ENCODE measurements around the gene GSTA2.
"Not testable (repeated sequence)": the region's sequence is repeated elsewhere in the genome, so short reads cannot be mapped to it uniquely, and the experiment has no call there.

Gene GSTA2

GRCh38 chr6:52763322-52763916 is at the start of gene GSTA2:
Gene GSTA2, minus strand, starts transcription at chr6:52763475. Its CDS starts 5,528 bp downstream, at chr6:52757947.
- not testable (repeated sequence) for DNase-seq

DNA sequence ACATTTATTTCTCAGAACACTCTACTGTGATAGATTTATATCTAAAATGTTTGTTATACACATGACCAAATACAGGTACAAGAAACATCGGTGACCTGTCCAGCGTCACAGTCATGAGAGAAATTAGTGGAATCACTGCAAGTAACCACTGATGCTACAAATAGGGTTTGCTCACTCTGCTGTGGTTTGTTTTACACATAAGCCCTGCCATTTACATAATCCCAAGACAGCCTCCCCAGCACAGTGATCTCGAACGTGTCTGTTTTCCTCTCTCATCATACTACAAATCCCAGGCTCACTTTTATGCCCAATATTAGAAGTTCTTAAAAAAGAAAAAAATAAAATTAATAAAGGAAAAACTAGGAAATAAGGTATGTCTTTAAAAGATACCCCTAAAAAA is 46.5 kb upstream of the GSTA2 start:
- DNase-seq = not testable (repeated sequence)

GRCh38 chr6:52808660-52809059 is 45.4 kb upstream of the GSTA2 start:
- DNase-seq = no peak

GRCh38 chr6:52803668-52804255 is 40.5 kb upstream of the GSTA2 start, which contains the start of gene GSTA1:
Gene GSTA1, minus strand, starts transcription at chr6:52803816. Its CDS starts 4,549 bp downstream, at chr6:52799267.
- DNase-seq = not testable (repeated sequence)

GRCh38 chr6:52802806-52803205 is 39.5 kb upstream of the GSTA2 start:
- no peak for DNase-seq

GRCh38 chr6:52801188-52801841 is 38.0 kb upstream of the GSTA2 start:
- no peak for DNase-seq

DNA sequence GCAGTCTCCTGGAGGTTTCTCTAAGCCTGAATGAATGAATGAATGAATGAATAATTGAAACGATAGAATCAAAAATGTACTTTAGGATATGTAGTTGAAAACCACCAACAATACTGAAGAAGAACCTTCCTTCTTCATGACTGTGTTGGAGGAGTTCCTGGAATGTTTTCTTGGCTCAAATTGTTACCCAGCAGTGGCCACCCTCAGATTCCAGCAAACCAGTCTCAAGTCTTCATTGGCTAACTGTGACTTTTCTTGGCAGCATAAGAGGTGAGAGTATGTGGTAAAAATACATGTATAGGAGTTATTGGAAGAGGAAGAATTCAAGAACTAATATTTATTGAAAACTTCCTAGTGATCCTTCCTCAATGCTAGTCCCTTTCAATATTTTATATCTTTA is 36.0 kb upstream of the GSTA2 start:
- not testable (repeated sequence) for DNase-seq

DNA sequence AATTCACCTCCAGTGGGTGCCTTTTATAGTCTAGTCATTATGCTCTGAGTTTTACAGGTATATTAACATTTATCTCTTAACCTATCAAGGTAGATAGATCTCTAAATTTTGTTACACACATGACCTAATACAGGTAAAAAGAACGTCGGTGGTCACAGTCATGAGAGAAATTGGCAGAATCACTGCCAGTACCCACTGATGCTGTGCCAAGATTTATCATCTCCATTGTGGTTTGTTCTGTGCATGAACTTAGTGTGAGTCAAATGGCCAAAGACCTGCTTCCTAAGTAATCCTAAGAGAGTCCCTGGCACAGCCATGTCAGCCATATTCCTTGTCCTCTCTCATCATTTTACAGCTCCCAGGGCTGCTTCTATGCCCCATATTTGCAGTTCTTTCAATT is 31.1 kb upstream of the GSTA2 start:
- DNase-seq = not testable (repeated sequence)

GRCh38 chr6:52790861-52791260 is 27.6 kb upstream of the GSTA2 start:
- no peak for DNase-seq

DNA sequence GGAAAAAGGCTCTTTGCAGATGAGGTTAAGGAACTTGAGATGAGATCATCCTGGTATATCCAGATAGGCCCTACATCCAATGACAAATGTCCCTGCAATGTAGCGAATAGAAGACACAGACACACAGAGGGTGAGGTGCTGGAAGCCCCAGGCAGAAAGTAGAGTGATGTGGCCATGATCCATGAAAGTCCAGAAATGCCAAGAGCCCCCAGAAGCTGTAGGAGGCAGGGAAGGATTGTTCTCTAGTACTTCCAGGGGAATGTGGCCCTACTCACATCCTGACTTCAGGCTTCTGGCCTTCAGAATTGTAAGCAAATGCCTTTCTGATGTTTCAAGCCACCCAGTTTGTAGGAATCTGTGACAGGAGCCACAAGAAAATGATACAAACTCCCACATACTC is 26.4 kb upstream of the GSTA2 start:
- DNase-seq = not testable (repeated sequence)

DNA sequence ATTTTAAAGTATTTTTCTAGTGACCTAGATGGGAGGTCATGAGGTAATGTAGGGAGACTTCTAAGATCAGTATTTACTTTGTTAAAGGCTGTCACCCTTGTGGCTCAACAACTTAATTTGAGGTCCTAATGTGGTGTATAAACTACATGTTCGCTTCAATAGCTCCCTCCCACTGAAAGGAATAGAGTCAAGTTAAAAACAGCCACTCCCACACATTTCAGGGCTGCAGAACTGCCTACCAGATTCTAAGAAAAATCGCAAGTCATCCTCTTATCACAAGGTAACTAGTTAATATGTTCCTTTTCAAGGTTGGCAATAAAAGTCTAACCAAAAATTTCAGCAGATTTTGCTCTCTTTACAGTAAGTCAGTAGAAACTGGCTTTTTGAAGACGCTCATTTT is 25.2 kb upstream of the GSTA2 start:
- DNase-seq = peak in 10 of 56 donors; percentile 1 to 34 (median 10)

DNA sequence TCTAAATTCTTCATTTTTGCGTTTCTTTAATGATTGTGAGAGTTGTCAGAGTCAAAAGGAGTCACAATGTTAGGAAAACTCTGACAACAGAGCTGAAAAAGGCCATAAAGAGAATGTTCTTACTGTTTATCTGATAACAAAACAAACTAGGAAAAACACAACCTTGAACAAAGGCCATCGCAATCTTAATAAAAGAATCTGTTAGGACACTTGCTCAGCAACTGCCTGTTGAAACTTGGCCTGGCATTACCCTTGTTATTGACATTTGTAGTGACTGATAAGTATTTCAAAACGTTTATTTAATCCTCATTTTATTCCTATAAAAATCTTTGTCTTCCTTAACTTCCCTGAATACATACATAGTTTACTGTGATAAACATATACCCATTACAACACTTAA is 24.6 kb upstream of the GSTA2 start:
- no peak for DNase-seq

- DNase-seq = no peak
Measured at GRCh38 chr6:52786249-52786956, 23.1 kb upstream of the GSTA2 start.

DNA sequence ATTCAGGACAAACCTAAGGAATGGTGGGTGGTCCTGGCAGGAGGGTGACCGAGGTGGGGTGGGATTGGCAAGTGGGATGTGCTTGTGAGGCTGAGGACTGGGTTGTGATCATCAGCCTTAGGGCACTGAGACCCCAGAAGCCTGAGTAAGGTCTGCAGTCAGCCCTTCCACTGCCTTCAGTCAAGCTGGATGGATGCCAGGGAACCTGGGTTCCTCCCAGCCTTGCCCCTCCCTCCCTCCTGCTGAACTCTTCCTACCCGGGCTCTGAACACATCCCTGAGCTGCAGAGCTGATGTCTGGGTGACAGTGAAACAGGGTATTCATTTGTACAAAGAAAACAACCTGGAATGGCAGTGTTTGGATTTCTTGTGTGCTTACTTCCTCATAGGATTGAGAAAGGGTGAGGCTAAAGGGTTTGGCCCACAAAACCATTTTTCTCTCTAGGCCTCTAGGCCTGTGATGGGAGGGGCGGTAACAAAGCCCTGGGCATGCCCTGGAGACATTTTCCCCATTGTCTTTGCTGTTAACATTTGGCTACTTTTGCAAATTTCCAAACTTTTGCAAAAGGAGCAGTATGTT is 19.5 kb upstream of the GSTA2 start:
- DNase-seq = not testable (repeated sequence)

GRCh38 chr6:52782209-52782608 is 18.9 kb upstream of the GSTA2 start:
- DNase-seq = not testable (repeated sequence)

- no peak for DNase-seq
Measured at GRCh38 chr6:52779237-52779636, 16.0 kb upstream of the GSTA2 start.

DNA sequence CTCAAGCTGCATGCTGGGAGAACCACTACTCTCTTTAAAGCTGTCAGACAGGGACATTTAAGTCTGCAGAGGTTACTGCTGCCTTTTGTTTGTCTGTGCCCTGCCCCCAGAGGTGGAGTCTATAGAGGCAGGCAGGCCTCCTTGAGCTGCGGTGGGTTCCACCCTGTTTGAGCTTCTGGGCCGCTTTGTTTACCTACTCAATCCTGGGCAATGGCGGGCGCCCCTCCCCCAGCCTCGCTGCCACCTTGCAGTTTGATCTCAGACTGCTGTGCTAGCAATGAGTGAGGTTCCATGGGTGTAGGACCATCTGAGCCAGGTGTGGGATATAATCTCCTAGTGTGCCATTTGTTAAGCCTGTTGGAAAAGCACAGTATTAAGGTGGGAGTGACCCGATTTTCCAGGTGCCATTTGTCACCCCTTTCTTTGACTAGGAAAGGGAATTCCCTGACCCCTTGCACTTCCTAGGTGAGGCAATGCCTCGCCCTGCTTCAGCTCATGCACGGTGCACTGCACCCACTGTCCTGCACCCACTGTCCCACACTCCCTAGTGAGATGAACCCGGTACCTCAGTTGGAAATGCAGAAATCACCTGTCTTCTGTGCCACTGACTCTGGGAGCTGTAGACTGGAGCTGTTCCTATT is 13.6 kb upstream of the GSTA2 start:
- DNase-seq = not testable (repeated sequence)

- DNase-seq = not testable (repeated sequence)
Measured at GRCh38 chr6:52769399-52769798, 6.1 kb upstream of the GSTA2 start.

DNA sequence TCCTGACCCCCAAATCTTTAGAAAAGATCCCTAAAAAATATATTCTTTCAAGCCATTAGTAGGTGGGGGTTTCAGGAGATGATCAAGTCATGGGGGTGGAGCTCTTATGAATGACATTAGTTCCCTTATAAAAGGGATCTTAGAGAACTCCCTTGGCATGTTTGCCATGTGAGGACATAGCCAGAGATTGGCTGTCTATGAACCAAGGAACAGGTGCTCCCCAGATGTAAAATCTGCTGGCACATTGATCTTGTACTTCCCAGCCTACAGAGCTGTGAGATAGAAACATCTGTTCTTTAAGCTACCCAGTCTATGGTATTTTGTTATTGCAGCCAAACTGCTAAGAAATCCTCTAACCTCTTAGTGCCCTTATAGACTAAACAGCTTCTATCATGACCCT is 4.4 kb upstream of the GSTA2 start:
- not testable (repeated sequence) for DNase-seq

DNA sequence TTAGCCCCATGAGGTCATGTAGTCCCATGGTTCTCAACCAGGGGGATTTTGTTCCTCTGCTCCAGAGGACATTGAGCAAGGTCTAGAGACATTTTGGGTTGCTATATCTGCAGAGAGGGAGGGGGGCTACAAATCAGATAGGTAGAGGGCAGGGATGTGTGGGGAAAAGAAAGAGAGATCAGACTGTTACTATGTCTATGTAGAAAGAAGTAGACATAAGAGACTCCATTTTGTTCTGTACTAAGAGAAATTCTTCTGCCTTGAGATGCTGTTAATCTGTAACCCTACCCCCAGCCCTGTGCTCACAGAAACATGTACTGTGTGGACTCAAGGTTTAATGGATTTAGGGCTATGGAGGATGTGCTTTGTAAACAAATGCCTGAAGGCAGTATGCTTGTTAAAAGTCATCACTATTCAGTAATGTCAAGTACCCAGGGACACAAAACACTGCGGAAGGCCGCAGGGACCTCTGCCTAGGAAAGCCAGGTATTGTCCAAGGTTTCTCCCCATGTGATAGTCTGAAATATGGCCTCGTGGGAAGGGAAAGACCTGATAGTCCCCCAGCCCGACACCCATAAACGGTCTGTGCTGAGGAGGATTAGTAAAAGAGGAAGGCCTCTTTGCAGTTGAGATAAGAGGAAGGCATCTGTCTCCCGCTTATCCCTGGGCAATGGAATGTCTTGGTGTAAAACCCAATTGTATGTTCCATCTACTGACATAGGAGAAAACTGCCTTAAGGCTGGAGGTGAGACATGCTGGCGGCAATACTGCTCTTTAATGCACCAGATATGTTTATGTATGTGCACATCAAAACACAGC is 1.4 kb downstream of the GSTA2 start:
- not testable (repeated sequence) for DNase-seq

All from nucleus accumbens (tissue), 56 donors.